ENCODE data around the gene GOLGA2. TPM values are rescaled to one million over a fixed set of nuclear protein-coding genes. Genes with fewer than 3 reads are reported as not detected.

Gene GOLGA2
- total RNA-seq, 3 donors from 2014 or later = 87.7 to 121 (median 97.5) TPM

DNA sequence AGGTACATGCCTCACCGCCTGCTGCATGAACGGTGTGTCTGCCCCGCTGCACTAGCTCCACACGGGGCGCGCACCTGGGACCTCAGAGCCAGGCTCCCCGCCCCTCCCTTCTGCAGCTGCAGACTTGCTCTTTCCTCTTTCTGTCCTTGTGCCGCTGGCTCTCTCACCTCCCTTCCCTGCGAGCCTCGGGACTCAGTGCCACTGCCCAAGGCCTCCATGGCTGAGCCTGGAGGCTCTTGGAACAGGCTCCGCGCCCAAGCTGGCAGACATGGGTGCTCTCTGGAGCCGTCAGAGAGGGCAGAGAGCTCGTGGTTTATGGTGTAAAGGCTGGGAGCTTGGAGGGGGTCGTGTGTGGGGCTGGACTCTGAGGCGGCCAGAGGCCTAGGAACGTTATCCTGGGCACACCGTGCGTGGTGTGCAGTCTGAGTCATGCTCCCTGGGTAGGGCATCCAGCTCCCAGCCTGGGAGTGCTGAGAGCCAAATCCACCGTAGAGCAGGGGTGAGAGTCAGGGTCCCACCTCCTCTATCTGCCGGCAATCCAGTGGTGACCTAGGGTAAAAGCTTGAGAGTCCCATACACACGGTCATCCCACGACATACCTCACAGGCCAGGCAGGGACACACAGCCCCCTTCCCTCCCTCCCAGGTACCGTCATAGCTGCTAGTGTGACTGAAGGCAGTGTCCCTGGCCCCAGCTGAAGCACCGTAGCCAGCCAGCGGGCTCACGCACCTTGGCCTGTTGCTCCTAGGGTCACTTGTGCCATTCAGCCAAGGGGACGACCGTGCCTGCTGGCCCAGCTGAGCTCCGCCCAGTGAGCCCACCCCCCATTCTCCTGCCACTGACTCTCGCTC is 22.4 kb downstream of the GOLGA2 start:
- no peak for DNase-seq (ENCODE audit: low spot score in 2 of 2)
- H3K27ac ChIP-seq = no peak overlapping the region
- no peaks in the 10 kb centered on the region for H3K36me3 ChIP-seq
- H3K4me3 ChIP-seq = no peak overlapping the region
- no peaks in the 10 kb centered on the region for H3K27me3 ChIP-seq
- TF ChIP-seq, protein P1, sequence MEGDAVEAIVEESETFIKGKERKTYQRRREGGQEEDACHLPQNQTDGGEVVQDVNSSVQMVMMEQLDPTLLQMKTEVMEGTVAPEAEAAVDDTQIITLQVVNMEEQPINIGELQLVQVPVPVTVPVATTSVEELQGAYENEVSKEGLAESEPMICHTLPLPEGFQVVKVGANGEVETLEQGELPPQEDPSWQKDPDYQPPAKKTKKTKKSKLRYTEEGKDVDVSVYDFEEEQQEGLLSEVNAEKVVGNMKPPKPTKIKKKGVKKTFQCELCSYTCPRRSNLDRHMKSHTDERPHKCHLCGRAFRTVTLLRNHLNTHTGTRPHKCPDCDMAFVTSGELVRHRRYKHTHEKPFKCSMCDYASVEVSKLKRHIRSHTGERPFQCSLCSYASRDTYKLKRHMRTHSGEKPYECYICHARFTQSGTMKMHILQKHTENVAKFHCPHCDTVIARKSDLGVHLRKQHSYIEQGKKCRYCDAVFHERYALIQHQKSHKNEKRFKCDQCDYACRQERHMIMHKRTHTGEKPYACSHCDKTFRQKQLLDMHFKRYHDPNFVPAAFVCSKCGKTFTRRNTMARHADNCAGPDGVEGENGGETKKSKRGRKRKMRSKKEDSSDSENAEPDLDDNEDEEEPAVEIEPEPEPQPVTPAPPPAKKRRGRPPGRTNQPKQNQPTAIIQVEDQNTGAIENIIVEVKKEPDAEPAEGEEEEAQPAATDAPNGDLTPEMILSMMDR (IDR thresholded peaks at IDR 0.05) = no peak
- TF ChIP-seq POLR2A (IDR thresholded peaks at IDR 0.05) = no peak
- TF ChIP-seq POLR2AphosphoS5 (IDR thresholded peaks at IDR 0.05) = no peak
- no peaks in the 10 kb centered on the region for H3K4me1 ChIP-seq
- no peaks in the 10 kb centered on the region for H3K9me3 ChIP-seq
- intact Hi-C loops (cut with DNase I; ENCODE audit: low total_unique reads) = no loop called here

DNA sequence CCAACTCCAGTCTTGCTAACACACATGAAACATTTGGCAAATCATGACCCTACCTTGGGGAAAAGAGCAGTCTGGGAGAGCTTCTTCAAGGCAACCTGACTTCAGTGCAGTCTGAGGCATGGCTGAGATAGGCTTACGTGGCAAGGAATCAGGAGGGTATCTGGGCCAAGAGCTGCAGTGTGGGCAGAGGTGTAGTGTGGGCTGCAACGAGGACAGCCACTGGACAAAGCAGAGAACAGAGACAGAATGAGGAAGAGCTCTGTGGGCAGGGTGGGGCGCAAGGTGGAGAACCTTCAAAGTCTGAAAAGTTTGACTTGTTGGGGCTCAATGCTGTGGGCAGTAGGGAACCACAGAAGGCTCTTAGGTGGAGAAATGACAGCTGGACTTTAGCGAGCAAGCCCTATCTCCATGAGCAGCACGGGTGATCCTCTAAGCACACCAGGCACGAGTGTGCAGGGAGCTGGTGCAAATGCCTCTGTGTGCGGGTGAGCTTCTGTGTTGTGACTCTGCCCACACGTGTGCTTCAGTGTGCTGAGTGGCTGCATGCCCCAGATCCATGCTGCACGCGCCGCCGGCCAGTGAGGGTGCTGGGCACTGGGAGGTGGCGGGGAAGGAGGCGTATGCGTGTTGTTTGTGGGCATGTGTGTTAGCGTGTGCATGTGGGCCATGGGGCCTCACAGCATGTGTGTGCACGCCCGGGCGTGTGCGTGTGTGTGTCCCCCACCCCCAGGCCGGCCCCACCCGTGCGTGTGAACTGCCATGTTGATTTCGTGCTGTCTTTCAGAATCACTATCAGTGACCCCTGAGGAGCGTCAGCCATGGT is 23.3 kb downstream of the GOLGA2 start:
- intact Hi-C loops (cut with DNase I; ENCODE audit: low total_unique reads) = no loop called here
- no peaks in the 10 kb centered on the region for H3K36me3 ChIP-seq
- peak overlapping the region in 1 of 2 donors; percentile 15 for H3K27ac ChIP-seq
- H3K4me1 ChIP-seq = no peaks in the 10 kb centered on the region
- H3K9me3 ChIP-seq = no peaks in the 10 kb centered on the region
- TF ChIP-seq POLR2AphosphoS5 (IDR thresholded peaks at IDR 0.05) = no peak
- no peak for TF ChIP-seq POLR2A (IDR thresholded peaks at IDR 0.05)
- TF ChIP-seq, protein P1 (IDR thresholded peaks at IDR 0.05) = no peak
- H3K4me3 ChIP-seq = no peak overlapping the region
- no peaks in the 10 kb centered on the region for H3K27me3 ChIP-seq
- no peak for DNase-seq (ENCODE audit: low spot score in 2 of 2)

DNA sequence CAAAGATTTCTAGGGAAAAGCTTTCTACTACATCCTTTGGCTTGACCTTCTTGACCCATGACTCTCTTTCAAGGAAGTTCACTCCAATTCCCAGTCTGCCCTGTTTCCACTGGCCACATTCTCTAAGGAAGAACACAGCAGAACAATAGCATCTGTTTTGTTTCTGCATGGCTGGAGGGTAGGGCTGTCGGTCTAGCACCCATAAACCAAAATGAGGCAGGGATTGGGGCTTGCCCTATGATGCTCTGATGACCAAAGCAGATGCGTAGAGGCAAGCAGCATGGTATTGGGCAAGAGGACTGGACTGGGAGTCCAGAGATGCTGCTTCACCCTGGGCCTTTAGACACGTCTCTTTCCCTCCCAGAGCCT is 24.1 kb downstream of the GOLGA2 start:
- TF ChIP-seq POLR2AphosphoS5 (IDR thresholded peaks at IDR 0.05) (no peak), POLR2A (IDR thresholded peaks at IDR 0.05) (no peak)
- TF ChIP-seq, protein P1 (IDR thresholded peaks at IDR 0.05) = no peak
- Histone ChIP-seq H3K27ac (peak overlapping the region in 1 of 2 donors; percentile 15), H3K4me3 (peak overlapping the region in 1 of 3 donors; percentile 77), H3K4me1 (no peaks in the 10 kb centered on the region), H3K9me3 (no peaks in the 10 kb centered on the region), H3K27me3 (no peaks in the 10 kb centered on the region), H3K36me3 (no peaks in the 10 kb centered on the region)
- no peak for DNase-seq (ENCODE audit: low spot score in 2 of 2)
- intact Hi-C loops (cut with DNase I; ENCODE audit: low total_unique reads) = no loop called here

DNA sequence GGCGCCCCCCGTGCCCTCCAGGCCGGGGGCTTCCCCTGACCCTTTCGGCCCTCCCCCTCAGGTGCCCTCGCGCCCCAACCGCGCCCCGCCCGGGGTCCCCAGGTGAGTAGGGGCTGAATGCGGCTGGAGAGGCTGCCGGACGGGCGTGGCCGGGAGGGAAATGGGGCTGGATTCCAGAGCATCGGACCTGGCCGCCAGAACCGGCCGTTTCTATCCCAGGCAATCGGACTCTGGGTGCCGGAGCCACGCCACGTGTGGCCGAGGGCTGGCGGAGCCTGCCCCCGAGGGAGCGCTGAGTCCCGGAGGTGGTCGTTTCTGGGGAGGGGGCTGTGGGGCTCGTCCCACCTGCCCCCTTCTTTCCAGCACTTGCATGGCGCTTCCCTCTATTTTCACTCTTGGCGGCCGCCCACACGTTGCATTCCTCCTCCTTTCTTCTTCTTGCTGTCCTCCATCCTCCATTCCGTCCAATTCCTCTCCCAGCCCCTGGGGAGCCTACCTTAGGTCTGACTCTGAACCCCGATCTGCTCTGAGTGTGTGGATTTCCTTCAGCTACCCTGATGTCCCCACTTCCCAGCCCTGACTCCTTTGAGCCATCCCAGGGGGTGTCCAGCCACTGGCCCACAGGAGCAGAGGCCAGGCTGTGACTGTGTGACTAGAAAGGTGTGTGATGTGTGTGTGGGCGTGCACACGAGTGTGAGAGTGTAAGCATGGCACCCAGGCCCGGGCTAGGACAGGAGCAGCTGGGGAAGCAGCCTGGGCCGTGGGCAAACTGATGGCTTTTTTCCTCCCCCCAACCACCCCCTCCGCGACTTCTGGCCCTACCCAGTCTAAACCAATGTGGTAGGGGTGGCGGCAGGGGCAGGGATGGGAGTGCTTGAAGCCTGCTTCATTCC is 24.7 kb downstream of the GOLGA2 start:
- intact Hi-C loops (cut with DNase I; ENCODE audit: low total_unique reads) = no loop called here
- no peak for DNase-seq (ENCODE audit: low spot score in 2 of 2)
- peak overlapping the region; percentile 57 to 70 for H3K27ac ChIP-seq

More for the DNA sequence above, 24.7 kb downstream of the GOLGA2 start:
- Histone ChIP-seq H3K27me3 (no peaks in the 10 kb centered on the region), H3K9me3 (no peaks in the 10 kb centered on the region), H3K4me3 (peak overlapping the region in 2 of 3 donors; percentile 71 to 77), H3K4me1 (no peaks in the 10 kb centered on the region), H3K36me3 (no peaks in the 10 kb centered on the region)
- TF ChIP-seq POLR2A (IDR thresholded peaks at IDR 0.05) (no peak), POLR2AphosphoS5 (IDR thresholded peaks at IDR 0.05) (no peak)
- TF ChIP-seq, protein P1 (IDR thresholded peaks at IDR 0.05) = no peak
